Activated T-cell treated with anti-CD3 and anti-CD28 coated beads for 48 hours (primary cell): Measurements from ENCODE around the gene HTR1D.
"Not testable (repeated sequence)": the region's sequence is repeated elsewhere in the genome, so short reads cannot be mapped to it uniquely, and the experiment has no call there.

ENCODE experiments used
- DNase-seq: peaks from one replicate; pipeline ENCODE4 v3.0.0-alpha.2; 2020; ENCODE audit warnings: low read depth

HTR1D gene

DNA sequence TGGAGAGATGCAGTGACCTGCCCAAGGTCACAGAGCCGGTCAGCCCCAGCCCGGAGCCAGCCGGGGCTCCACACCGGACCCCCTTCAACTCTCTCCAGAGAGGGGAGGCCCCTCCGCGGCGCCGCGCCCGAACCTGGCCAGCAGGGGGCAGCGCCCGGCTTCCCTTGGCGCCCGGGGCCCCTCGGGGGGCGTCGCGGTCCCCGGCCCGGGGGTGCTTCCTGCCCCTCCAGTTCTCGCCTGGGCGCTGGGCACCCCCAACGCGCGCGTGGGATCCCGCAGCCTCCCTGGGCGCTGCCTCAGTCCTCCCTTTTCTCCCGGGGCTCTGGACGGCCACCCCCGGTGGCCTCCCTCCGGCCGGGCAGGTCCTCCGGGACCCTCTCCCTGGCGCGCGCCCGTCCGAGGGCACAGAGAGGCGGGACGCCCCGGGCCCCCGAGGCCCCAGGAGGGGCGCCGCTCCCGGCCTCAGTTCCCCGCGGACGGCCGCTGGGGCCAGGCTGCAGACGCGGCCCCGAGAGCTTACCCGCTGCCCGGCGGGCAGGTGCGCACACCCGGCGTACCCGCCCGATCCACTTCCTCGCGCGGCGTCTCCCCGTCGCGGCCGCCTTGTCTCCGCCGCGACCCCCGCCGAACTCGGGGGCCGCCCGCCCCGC lies 406 bp downstream of the HTR1D start:
- DNase-seq = peak; percentile 32

- no peak for DNase-seq
These were observed 1.4 kb downstream of the HTR1D start for GRCh38 chr1:23215751-23216449.

DNA sequence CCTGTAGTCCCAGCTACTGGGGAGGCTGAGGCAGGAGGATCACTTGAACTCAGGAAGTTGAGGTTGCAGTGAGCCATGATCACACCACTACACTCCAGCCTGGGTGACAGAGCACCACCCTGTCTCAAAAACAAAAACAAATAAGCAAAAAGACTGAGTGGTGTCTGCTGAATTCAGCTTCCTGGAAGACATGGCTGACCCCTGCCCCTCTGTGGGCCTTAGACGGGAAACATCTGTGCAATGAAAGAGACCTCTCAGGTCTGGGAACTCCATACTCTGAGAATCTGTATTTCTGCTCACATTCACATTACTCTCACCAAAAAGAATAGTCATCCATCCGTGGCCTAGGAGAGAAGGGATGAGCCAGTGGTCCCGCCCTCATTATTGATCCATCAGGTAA lies 2.0 kb downstream of the HTR1D start:
- DNase-seq = no peak

GRCh38 chr1:23214640-23215039 lies 2.7 kb downstream of the HTR1D start:
- DNase-seq = no peak

DNA sequence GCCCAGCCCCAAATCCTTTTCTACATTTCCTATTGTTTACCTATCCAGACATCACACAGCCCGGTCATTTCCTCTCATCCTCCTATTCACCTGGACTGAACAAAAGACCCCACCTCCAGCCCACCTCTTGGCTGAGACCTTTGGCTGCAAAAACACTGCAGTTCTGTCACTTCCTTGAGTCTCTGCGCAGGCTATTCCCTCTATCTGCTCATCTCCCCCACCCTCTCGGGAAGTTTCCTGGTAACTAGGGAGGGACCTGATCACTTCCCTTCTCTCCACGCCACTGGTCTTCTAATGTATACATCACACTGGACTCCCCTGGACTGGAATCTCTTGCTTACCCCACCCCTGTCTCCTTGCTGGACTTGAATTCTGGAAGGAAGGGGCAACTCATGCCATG lies 5.3 kb downstream of the HTR1D start:
- DNase-seq = no peak

DNA sequence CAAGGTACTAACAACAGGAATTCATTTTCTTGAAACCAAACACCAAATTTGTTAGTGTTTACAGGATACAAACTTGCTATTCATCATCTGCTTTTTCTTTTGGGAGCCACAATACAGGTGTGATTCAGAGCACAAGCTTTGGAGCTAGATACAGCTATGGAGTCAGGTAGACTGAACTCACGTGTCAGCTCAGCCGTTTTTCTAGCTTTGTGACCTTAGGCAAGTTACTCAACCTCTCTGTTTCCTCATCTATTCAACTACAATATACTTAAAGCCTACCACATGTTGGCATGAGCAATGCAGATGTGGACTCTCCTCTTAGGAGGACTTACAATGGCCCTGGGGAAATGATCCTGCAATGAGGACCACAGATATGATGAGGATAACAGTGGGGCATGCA lies 6.3 kb downstream of the HTR1D start:
- DNase-seq = no peak

DNA sequence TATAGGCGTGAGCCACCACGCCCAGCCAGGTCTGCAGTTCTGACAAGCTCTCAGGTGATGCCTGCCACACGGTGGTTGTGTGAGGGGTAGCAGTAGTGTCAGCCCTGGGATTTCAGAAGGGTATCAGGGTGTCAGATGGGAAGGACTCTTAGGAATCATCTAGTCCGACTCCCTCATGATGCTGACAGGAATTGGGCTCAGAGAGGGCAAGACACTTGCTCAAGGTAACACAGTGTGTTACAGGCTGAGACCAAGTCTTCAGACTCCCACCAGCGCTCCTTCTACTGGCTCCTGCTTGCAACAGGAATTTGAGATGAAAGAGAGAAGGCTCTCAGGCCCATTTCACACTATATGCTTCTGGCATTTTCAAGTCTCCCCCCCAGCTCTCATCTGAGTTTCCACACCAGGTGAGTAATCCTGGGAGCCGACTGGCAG lies 6.9 kb downstream of the HTR1D start:
- no peak for DNase-seq

GRCh38 chr1:23209770-23210169 lies 7.5 kb downstream of the HTR1D start:
- DNase-seq = no peak

DNA sequence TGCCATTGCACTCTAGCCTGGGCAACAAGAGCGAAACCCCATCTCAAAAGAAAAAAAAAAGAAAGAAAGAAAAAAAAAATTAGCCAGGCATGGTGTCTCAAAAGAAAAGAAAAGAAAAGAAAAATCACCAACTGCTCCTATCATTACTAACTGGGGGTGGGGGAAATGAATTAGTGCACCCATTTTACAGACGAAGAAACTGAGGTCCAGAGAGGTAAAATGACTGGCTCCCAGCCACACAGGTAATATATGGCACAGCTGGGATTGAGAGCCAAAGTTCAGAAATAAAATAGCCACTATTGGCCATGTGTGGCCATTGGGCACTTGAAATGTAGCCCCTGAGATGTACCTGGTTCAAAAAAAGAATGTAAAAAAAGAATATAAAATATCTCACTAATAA lies 8.8 kb downstream of the HTR1D start:
- DNase-seq = no peak

DNA sequence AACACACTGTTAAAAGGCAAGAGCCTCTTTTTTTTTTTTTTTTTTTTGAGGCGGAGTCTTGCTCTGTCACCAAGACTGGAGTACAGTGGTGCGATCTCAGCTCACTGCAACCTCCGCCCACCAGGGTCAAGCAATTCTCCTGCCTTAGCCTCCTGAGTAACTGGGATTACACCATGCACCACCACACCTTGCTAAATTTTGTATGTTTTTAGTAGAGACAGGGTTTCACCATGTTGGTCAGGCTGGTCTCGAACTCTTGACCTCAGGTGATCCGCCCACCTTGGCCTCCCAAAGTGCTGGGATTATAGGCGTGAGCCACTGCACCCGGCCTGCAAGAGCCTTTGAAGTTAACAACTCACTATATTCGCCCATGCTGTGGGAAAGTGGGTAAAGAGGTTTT lies 9.6 kb downstream of the HTR1D start:
- not testable (repeated sequence) for DNase-seq

DNA sequence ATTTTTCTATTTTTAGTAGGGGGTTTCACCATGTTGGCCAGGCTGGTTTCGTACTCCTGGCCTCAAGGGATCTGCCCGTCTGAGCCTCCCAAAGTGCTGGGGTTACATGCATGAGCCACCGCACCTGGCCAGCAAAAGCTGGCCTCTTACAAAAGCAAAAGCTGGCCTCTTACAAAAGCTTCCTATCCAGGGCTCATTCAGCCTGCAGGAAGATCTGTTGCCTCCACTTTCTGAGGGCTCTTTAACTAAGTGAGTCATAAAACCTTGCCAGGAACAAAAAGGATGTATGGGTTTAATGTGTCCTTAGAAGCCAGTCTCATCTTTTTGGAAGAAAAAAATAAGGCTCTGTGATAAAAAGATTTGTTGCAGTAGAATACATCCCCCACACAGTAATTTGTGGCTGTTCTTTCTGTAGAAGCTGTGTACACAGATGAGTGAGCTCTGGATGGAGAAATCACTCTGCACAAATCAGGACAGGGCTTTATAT lies 15.0 kb downstream of the HTR1D start:
- DNase-seq = no peak

DNA sequence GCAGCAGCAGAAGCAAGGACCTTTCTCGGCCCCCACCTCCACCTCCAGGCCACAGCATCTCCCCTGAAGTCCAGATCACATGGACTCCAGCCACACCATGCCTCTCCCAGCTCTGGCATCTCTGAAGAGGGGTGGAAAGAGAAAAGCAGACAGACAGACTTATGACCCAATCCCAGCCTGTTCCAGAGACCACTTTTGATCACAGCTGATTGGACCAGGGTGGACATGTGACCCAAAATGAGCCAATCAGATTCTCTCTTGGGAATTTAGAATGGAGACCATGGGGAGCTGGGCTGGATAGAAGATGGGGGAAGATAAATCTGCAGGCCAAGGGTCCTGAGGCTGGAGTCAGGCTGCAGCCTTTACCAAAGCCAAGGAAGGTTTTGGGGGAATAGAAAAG lies 16.4 kb downstream of the HTR1D start:
- no peak for DNase-seq

DNA sequence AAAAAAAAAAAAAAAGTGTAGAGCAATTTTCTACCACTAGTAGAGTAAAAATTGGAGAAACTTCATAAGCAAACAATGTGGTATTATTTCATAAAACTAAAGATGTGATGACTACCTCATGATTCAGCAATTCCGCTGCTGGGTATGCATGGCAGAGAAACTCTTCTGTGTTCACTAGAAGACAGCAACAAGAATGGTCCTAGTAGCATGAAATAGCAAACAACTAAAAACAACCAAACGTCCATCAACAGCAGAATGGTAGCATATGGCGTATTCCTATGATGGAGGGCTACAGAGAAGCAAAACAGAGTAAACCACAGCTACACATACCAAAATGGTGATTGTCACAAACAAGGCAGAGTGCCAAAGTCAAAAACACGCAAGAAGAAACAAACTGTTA lies 18.9 kb downstream of the HTR1D start:
- DNase-seq = no peak

GRCh38 chr1:23196627-23197328 lies 20.5 kb downstream of the HTR1D start:
- DNase-seq = no peak

- DNase-seq = no peak
These were observed 22.9 kb downstream of the HTR1D start for GRCh38 chr1:23194119-23194984.

GRCh38 chr1:23193391-23194118 lies 23.7 kb downstream of the HTR1D start:
- no peak for DNase-seq

GRCh38 chr1:23191199-23191598 lies 26.1 kb downstream of the HTR1D start:
- no peak for DNase-seq

GRCh38 chr1:23188936-23189452 lies 28.3 kb downstream of the HTR1D start:
- DNase-seq = not testable (repeated sequence)

DNA sequence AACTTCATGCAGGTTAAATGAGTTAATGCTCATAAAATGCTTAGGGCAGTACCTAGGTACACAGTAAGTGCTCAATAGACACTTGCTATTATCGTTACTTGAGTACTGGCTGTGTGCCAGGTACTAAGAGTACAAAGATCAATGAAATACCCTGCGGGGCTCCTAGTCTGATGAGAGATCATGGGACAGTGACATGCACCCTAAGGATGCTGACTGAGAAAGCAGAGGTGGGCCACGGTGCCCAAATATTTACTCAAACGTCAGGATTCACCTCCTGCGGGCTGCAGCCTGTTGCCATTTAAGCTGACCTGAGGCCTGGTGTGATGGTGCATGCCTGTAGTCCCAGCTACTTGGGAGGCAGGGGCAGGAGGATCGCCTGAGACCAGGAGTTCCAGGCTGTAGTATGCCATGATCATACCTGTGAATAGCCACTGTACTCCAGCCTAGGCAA lies 28.8 kb downstream of the HTR1D start:
- no peak for DNase-seq

- DNase-seq = no peak
These were observed 29.7 kb downstream of the HTR1D start for GRCh38 chr1:23187637-23188036.

- DNase-seq = no peak
These were observed 31.9 kb downstream of the HTR1D start for GRCh38 chr1:23185381-23185780.
